IMR-90 (cell line): Measurements from ENCODE around the gene CD69. TPM values are rescaled to one million over a fixed set of nuclear protein-coding genes. Genes with fewer than 3 reads are reported as not detected.

ENCODE experiments used
- ATAC-seq: fragments of 200-7000 bp; cut with Tn5 transposase; 2 replicates; pipeline ENCODE4 v1.9.1; 2020; ENCODE audit warnings: low read depth, mild to moderate bottlenecking, moderate library complexity
- BruUV-seq: library from RNA; stranded (reverse); fragments of 400-500 nt; replicated peaks from 2 replicates; lab custom pipeline; 2021; lab: Mats Ljungman, UMichigan
- CTCF ChIA-PET: fragments of 300-600 bp; formaldehyde crosslinking; extraction: SDS; loops from one replicate; lab custom pipeline; 2021; ENCODE audit warnings: antibody characterized with exemption; lab: Yijun Ruan, JAX
- POLR2A ChIA-PET: fragments of 300-600 bp; sonication (Branson Sonifier 250); formaldehyde crosslinking; loops from one replicate; lab custom pipeline; 2022; ENCODE audit warnings: antibody characterized with exemption; ENCODE audit not compliant: unreplicated experiment; lab: Charles Lee
- DNase-seq: peaks from one replicate; pipeline ENCODE4 v3.0.0; 2013
- H2AFZ ChIP-seq: replicated peaks from 2 replicates; pipeline ENCODE3; 2013; ENCODE audit warnings: low read length, mild to moderate bottlenecking; ENCODE audit not compliant: poor library complexity
- H2AK5ac ChIP-seq: 2 replicates; pipeline ENCODE4 v1.6.1; 2013; ENCODE audit warnings: low read depth, low read length, inconsistent platforms
- H2AK9ac ChIP-seq: replicated peaks from 2 replicates; pipeline ENCODE3; 2013; ENCODE audit warnings: mild to moderate bottlenecking, low read depth, low read length, moderate library complexity; ENCODE audit not compliant: poor library complexity
- H2BK120ac ChIP-seq: 2 replicates; pipeline ENCODE4 v1.6.1; 2013; ENCODE audit warnings: low read depth, low read length, inconsistent platforms
- H2BK15ac ChIP-seq: 3 replicates; pipeline ENCODE4 v1.6.1; 2013; ENCODE audit warnings: low read depth, low read length, inconsistent platforms
- H2BK20ac ChIP-seq: 2 replicates; pipeline ENCODE4 v1.6.1; 2013; ENCODE audit warnings: low read depth, mild to moderate bottlenecking, inconsistent platforms, low read length, moderate library complexity
- H2BK5ac ChIP-seq: 2 replicates; pipeline ENCODE4 v1.6.1; 2013; ENCODE audit warnings: mild to moderate bottlenecking, low read depth, low read length, inconsistent platforms; ENCODE audit not compliant: poor library complexity, severe bottlenecking
- H3K14ac ChIP-seq: replicated peaks from 2 replicates; pipeline ENCODE4 v1.6.1; 2013; ENCODE audit warnings: low read depth, low read length, inconsistent platforms
- H3K18ac ChIP-seq: 2 replicates; pipeline ENCODE4 v1.6.1; 2013; ENCODE audit warnings: low read depth, low read length, control low read depth
- H3K23ac ChIP-seq: 2 replicates; pipeline ENCODE4 v1.6.1; 2013; ENCODE audit warnings: low read depth, low read length, inconsistent platforms
- H3K27ac ChIP-seq: 2 replicates; pipeline ENCODE4 v1.5.1; 2013; ENCODE audit warnings: mild to moderate bottlenecking, control low read depth, low read length; ENCODE audit not compliant: insufficient read depth
- H3K27me3 ChIP-seq: 2 replicates; pipeline ENCODE4 v1.6.1; 2013; ENCODE audit warnings: low read length; ENCODE audit not compliant: control insufficient read depth, insufficient read depth
- H3K36me3 ChIP-seq: 2 replicates; pipeline ENCODE4 v1.6.1; 2013; ENCODE audit warnings: low read length, mixed read lengths; ENCODE audit not compliant: control insufficient read depth, insufficient read depth
- H3K4ac ChIP-seq: 2 replicates; pipeline ENCODE4 v1.6.1; 2013; ENCODE audit warnings: low read depth, low read length, inconsistent platforms
- H3K4me1 ChIP-seq: 2 replicates; pipeline ENCODE4 v1.6.1; 2013; ENCODE audit warnings: low read length, mixed read lengths; ENCODE audit not compliant: control insufficient read depth, insufficient read depth
- H3K4me2 ChIP-seq: 2 replicates; pipeline ENCODE4 v1.6.1; 2013; ENCODE audit warnings: low read depth, mild to moderate bottlenecking, control low read depth, low read length, moderate library complexity
- H3K4me3 ChIP-seq: 2 replicates; pipeline ENCODE4 v1.5.1; 2013; ENCODE audit warnings: low read depth, mild to moderate bottlenecking, control low read depth, low read length, moderate library complexity; ENCODE audit not compliant: insufficient read depth
- H3K56ac ChIP-seq: 2 replicates; pipeline ENCODE4 v1.6.1; 2013; ENCODE audit warnings: low read length, inconsistent platforms; ENCODE audit not compliant: insufficient read depth; ENCODE audit errors: extremely low read depth
- H3K79me1 ChIP-seq, 2 experiments: 2 replicates each; pipeline ENCODE4 v1.6.1; 2013; ENCODE audit warnings: low read length in 2 of 2, inconsistent platforms in 1 of 2, low read depth in 1 of 2
- H3K9ac ChIP-seq: 2 replicates; pipeline ENCODE4 v1.6.1; 2013; ENCODE audit warnings: low read depth, low read length, control low read depth
- H3K9me1 ChIP-seq: 2 replicates; pipeline ENCODE4 v1.6.1; 2013; ENCODE audit warnings: low read length, inconsistent platforms; ENCODE audit not compliant: insufficient read depth
- H3K9me3 ChIP-seq: 2 replicates; pipeline ENCODE4 v1.6.1; 2013; ENCODE audit warnings: low read length; ENCODE audit not compliant: control insufficient read depth, insufficient read depth
- H4K20me1 ChIP-seq: 2 replicates; pipeline ENCODE4 v1.6.1; 2013; ENCODE audit warnings: low read length, inconsistent platforms; ENCODE audit not compliant: insufficient read depth
- H4K5ac ChIP-seq: 2 replicates; pipeline ENCODE4 v1.6.1; 2013; ENCODE audit warnings: mild to moderate bottlenecking, low read depth, low read length, control low read depth
- H4K8ac ChIP-seq, 2 experiments: 2 replicates each; pipeline ENCODE4 v1.6.1; 2013; ENCODE audit warnings: low read depth in 2 of 2, low read length in 2 of 2, control low read depth in 1 of 2, inconsistent platforms in 1 of 2
- H4K91ac ChIP-seq: 2 replicates; pipeline ENCODE4 v1.6.1; 2013; ENCODE audit warnings: low read depth, low read length, inconsistent platforms; ENCODE audit not compliant: insufficient read depth
- CEBPB ChIP-seq: IDR thresholded peaks from 2 replicates; pipeline ENCODE4 v1.6.1; 2012; ENCODE audit warnings: low read depth, low read length, improper control_type of control experiment
- CTCF ChIP-seq: conservative IDR thresholded peaks from 2 replicates; pipeline ENCODE4 v1.5.1; 2012; ENCODE audit warnings: mild to moderate bottlenecking, low read depth, low read length, improper control_type of control experiment
- ELK1 ChIP-seq: fragments of 150-350 bp; IDR thresholded peaks from 2 replicates; pipeline ENCODE4 v1.6.1; 2016; ENCODE audit warnings: low read depth, mild to moderate bottlenecking, low read length, moderate library complexity, borderline replicate concordance
- MAFK ChIP-seq: IDR thresholded peaks from 2 replicates; pipeline ENCODE4 v1.6.1; 2012; ENCODE audit warnings: low read depth, low read length, improper control_type of control experiment
- MAZ ChIP-seq: IDR thresholded peaks from 2 replicates; pipeline ENCODE4 v1.6.1; 2012; ENCODE audit warnings: low read depth, mild to moderate bottlenecking, low read length, improper control_type of control experiment, moderate library complexity, borderline replicate concordance
- MXI1 ChIP-seq: IDR thresholded peaks from 2 replicates; pipeline ENCODE4 v1.6.1; 2012; ENCODE audit warnings: low read depth, mild to moderate bottlenecking, low read length, moderate library complexity, borderline replicate concordance
- POLR2A ChIP-seq: IDR thresholded peaks from 2 replicates; pipeline ENCODE4 v1.6.1; 2012; ENCODE audit warnings: mild to moderate bottlenecking, low read depth, low read length
- RCOR1 ChIP-seq: IDR thresholded peaks from 2 replicates; pipeline ENCODE4 v1.6.1; 2012; ENCODE audit warnings: mild to moderate bottlenecking, low read length, improper control_type of control experiment; ENCODE audit not compliant: insufficient replicate concordance
- SMC3 ChIP-seq: fragments of 150-350 bp; IDR thresholded peaks from 2 replicates; pipeline ENCODE4 v1.6.1; 2016; ENCODE audit warnings: low read depth, mild to moderate bottlenecking, antibody characterized with exemption, low read length, moderate library complexity
- WGBS, 2 experiments: methylation state at CpG; one replicate each; pipeline versions ENCODE4 v1.1.5 to v1.1.7; 2013; ENCODE audit warnings: missing lambda C conversion rate in 2 of 2; ENCODE audit not compliant: insufficient read length in 1 of 2; ENCODE audit errors: extremely low coverage in 2 of 2; 5-methylcytosine and 5-hydroxymethylcytosine counted together
- dilution Hi-C: fragments of 300-500 bp; cut with HindIII; formaldehyde crosslinking; loops from one replicate; pipeline ENCODE4 v1.14.3; 2018; ENCODE audit warnings: low sequenced_read_pairs; ENCODE audit not compliant: unreplicated experiment
- in situ Hi-C: fragments of 300-500 bp; cut with MboI; formaldehyde crosslinking; loops from 3 replicates; pipeline ENCODE4 v1.14.3; 2019; ENCODE audit warnings: low sequenced_read_pairs, inconsistent platforms, mixed read lengths
- intact Hi-C: fragments of 100-400 bp; cut with micrococcal nuclease; formaldehyde crosslinking; loops from 2 replicates; pipeline ENCODE4 v1.10.0; 2022
- polyA plus RNA-seq, 3 experiments: library from polyadenylated mRNA; depleted of rRNA; stranded (reverse); fragments of >200 nt; gene quantifications; 2 replicates each; pipeline ENCODE4 v1.2.3, GENCODE V29; 2012; ENCODE audit warnings: low replicate concordance in 1 of 3
- total RNA-seq: library from RNA; depleted of rRNA; stranded (reverse); fragments of >200 nt; gene quantifications from 2 replicates; pipeline ENCODE4 v1.2.3, GENCODE V29; 2012

The CD69 gene
- total and polyA plus RNA-seq, 2 of the 4 experiments (the other 2 are of a cell fraction) = not detected

- TF ChIP-seq MAFK = no peak
Observed at GRCh38 chr12:9752145-9752933, 8.4 kb downstream of the CD69 start (continued).

- Histone ChIP-seq H3K4me2 (no peak overlapping the region), H3K27me3 (peaks cover 3% of the 10 kb centered on the region; the same call in 1 of the 2 replicates), H3K18ac (no peak overlapping the region), H4K20me1 (no peaks in the 10 kb centered on the region), H3K23ac (no peak overlapping the region), H2BK15ac (no peak overlapping the region), H3K4ac (no peak overlapping the region), H3K4me3 (no peak overlapping the region), H2AK5ac (no peak overlapping the region), H3K79me1 (no peaks in the 10 kb centered on the region), H3K27ac (no peak overlapping the region), H4K8ac (no peak overlapping the region), H2AFZ (no peak overlapping the region), H3K36me3 (no peaks in the 10 kb centered on the region), H4K91ac (no peak overlapping the region), H2BK120ac (no peak overlapping the region), H4K5ac (no peak overlapping the region), H2BK5ac (no peak overlapping the region), H3K14ac (no peak overlapping the region), H3K4me1 (no peaks in the 10 kb centered on the region), H3K9ac (no peak overlapping the region), H2BK20ac (no peak overlapping the region), H2AK9ac (no peak overlapping the region), H3K9me3 (no peaks in the 10 kb centered on the region), H3K56ac (no peak overlapping the region), H3K9me1 (no peaks in the 10 kb centered on the region)
- in situ Hi-C loops (no loop called here), dilution Hi-C loops (no loop called here), intact Hi-C loops (loop anchor here (5.0 kb wide), 3 partner anchors 261 to 441 kb away; partner anchors contain the start of genes CLEC12B and CLEC9A)
- ChIA-PET POLR2A (interaction anchor here (0.5 kb wide), 1 partner anchor 333 kb away, joined by 4 read pairs; no protein-coding TSS in a partner anchor), CTCF (interaction anchor here (0.7 to 4.1 kb wide), 12 partner anchors 37 to 402 kb away, joined by 3 to 39 read pairs (median 6); no protein-coding TSS in a partner anchor)
- no TSS peak for BruUV-seq
- WGBS, 2 experiments = 43% methylated on average over 3 of the region's 9 CpGs; no CpG with 5 or more reads in 1 of the 2 experiments
- TF ChIP-seq CEBPB (no peak), SMC3 (0 out of 2 replicates have a peak, but pooled peaks have one; percentile 5), RCOR1 (no peak), MAFK (no peak), MXI1 (no peak), CTCF (peak; percentile 51), ELK1 (no peak), POLR2A (no peak), MAZ (no peak)
- DNase-seq (peak; percentile 16), ATAC-seq (no peak; the same call in 1 of the 2 replicates)
Observed at GRCh38 chr12:9751204-9752144, 9.2 kb downstream of the CD69 start.
